ENCODE results near the gene CEACAM19.
"Not testable (repeated sequence)": the region's sequence is repeated elsewhere in the genome, so short reads cannot be mapped to it uniquely, and the experiment has no call there.

CEACAM19 gene

DNA sequence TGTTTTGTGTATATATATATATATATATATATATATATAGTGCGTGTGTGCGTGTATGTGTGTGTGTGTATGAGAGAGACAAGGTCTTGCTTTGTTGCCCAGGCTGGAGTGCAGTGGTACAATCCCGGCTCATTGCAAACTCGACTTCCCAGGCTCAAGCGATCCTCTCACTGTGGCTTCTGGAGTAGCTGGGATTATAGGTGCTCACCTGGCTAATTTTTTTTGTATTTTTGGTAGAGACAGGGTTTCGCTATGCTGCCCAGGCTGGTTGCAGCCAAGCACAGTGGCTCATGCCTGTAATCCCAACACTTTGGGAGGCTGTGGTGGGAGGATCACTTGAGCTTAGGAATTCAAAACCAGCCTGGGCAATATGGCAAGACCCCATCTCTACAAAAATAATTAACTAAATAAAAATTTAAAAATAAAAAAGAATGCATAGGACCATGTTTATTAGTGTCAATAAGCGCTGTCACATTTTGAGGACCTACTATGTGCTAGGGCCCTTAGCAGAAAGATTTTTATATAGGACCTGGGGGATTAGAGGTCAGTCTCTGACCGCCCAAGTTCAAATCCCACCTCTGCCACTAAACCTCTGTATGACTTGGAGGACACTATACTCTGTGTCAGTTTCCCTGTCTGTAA is 25.8 kb upstream of the CEACAM19 start:
- in situ Hi-C loops (cut with MboI; ENCODE audit: low sequenced_read_pairs) = no loop called here

DNA sequence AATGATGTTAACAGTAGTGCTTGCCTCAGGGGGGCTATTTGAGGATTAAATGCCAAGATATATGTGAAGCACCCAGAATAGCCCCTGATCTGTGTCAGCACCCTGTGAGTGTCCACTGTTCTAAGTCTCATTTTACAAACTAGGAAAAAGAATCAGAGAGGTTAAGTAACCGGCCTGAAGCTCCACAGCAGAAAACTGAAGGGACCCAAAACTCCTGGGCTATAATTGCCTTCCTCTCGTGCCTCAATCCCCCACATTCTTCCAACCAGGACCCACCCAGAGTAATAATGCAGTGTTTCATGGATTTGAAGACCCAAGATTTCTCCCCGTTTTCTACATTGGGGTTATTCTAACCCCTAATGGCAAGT is 25.2 kb upstream of the CEACAM19 start:
- in situ Hi-C loops (cut with MboI; ENCODE audit: low sequenced_read_pairs) = no loop called here

- in situ Hi-C loops (cut with MboI; ENCODE audit: low sequenced_read_pairs) = no loop called here
Observed at GRCh38 chr19:44647144-44647543, 24.1 kb upstream of the CEACAM19 start.

GRCh38 chr19:44648631-44649251 is 22.5 kb upstream of the CEACAM19 start:
- in situ Hi-C loops (cut with MboI; ENCODE audit: low sequenced_read_pairs) = no loop called here

- in situ Hi-C loops (cut with MboI; ENCODE audit: low sequenced_read_pairs) = no loop called here
Observed at GRCh38 chr19:44649578-44650145, 21.6 kb upstream of the CEACAM19 start.

DNA sequence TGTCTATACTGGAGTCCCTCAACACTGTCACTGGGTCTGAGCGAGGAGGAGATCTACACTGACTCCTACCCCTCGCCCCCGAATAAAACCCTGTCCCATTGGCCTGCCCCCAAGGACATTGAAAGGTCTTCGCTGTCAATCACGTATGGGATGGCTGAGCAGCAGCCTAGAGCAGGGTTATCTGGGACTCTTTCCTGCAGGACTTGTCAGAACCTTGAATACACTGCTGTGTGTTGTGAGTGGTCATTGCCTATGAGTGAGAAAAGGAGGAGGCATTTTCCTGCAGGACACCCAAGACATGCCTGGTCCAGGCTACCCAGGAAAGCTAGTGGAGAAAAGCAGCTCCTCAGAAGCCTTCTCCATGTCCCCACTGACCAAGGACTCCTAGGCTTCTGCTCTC is 17.9 kb upstream of the CEACAM19 start:
- in situ Hi-C loops (cut with MboI; ENCODE audit: low sequenced_read_pairs) = no loop called here

GRCh38 chr19:44653977-44654774 is 17.1 kb upstream of the CEACAM19 start:
- in situ Hi-C loops (cut with MboI; ENCODE audit: low sequenced_read_pairs) = no loop called here

- in situ Hi-C loops (cut with MboI; ENCODE audit: low sequenced_read_pairs) = loop anchor here (5.0 kb wide), 1 partner anchor 85 kb away; no protein-coding TSS in a partner anchor
Observed at GRCh38 chr19:44657211-44657921, 13.9 kb upstream of the CEACAM19 start.

- in situ Hi-C loops (cut with MboI; ENCODE audit: low sequenced_read_pairs) = loop anchor here (5.0 kb wide), 1 partner anchor 86 kb away; no protein-coding TSS in a partner anchor
Observed at GRCh38 chr19:44658069-44658733, 13.1 kb upstream of the CEACAM19 start.

GRCh38 chr19:44660081-44660480 is 11.2 kb upstream of the CEACAM19 start:
- in situ Hi-C loops (cut with MboI; ENCODE audit: low sequenced_read_pairs) = no loop called here

GRCh38 chr19:44661205-44661604 is 10.1 kb upstream of the CEACAM19 start:
- in situ Hi-C loops (cut with MboI; ENCODE audit: low sequenced_read_pairs) = no loop called here

- in situ Hi-C loops (cut with MboI; ENCODE audit: low sequenced_read_pairs) = no loop called here
Observed at GRCh38 chr19:44661904-44662303, 9.4 kb upstream of the CEACAM19 start.

DNA sequence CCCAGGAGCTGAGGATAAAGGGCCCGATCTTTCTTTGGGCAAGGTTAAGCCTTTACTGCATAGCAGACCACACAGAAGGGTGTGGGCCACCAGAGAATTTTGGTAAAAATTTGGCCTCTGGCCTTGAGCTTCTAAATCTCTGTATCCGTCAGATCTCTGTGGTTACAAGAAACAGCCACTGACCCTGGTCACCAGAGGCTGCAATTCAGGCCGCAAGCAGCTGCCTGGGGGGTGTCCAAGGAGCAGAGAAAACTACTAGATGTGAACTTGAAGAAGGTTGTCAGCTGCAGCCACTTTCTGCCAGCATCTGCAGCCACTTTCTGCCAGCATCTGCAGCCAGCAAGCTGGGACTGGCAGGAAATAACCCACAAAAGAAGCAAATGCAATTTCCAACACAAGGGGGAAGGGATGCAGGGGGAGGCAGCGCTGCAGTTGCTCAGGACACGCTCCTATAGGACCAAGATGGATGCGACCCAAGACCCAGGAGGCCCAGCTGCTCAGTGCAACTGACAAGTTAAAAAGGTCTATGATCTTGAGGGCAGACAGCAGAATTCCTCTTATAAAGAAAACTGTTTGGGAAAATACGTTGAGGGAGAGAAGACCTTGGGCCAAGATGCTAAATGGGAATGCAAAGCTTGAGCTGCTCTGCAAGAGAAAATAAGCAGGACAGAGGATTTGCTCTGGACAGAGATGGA is 8.4 kb upstream of the CEACAM19 start:
- in situ Hi-C loops (cut with MboI; ENCODE audit: low sequenced_read_pairs) = no loop called here

- in situ Hi-C loops (cut with MboI; ENCODE audit: low sequenced_read_pairs) = no loop called here
Observed at GRCh38 chr19:44663996-44664395, 7.3 kb upstream of the CEACAM19 start.

GRCh38 chr19:44664976-44665375 is 6.3 kb upstream of the CEACAM19 start:
- in situ Hi-C loops (cut with MboI; ENCODE audit: low sequenced_read_pairs) = no loop called here

GRCh38 chr19:44666852-44667556 is 4.3 kb upstream of the CEACAM19 start:
- in situ Hi-C loops (cut with MboI; ENCODE audit: low sequenced_read_pairs) = no loop called here

- in situ Hi-C loops (cut with MboI; ENCODE audit: low sequenced_read_pairs) = no loop called here
Observed at GRCh38 chr19:44668985-44669764, 2.1 kb upstream of the CEACAM19 start.

GRCh38 chr19:44670027-44670426 is 1.3 kb upstream of the CEACAM19 start:
- in situ Hi-C loops (cut with MboI; ENCODE audit: low sequenced_read_pairs) = not testable (repeated sequence)

Data from HL-60/S4 treated with retinoic acid at 250 ng/mL for 4 days and 3 days (cell line).